Astrocyte (in vitro differentiated cells and primary cell): ENCODE data around the gene SCUBE1. TPM values are rescaled to one million over a fixed set of nuclear protein-coding genes. Genes with fewer than 3 reads are reported as not detected.

Experiments used
- DNase-seq: peaks from one replicate; pipeline ENCODE4 v3.0.0-alpha.2; 2010; ENCODE audit warnings: low read depth
- FAIRE-seq: peaks from 2 replicates; lab custom pipeline; 2011; peaks lifted over from hg19 to GRCh38; lab: Jason Lieb, UNC
- H2AFZ ChIP-seq: 2 replicates; pipeline ENCODE4 v1.6.0; 2012; ENCODE audit warnings: low read depth, low read length, inconsistent platforms
- H3K27ac ChIP-seq: 2 replicates; pipeline ENCODE4 v1.5.1; 2011; ENCODE audit warnings: low read depth, low read length, inconsistent platforms
- H3K27me3 ChIP-seq: 2 replicates; pipeline ENCODE4 v1.6.0; 2011; ENCODE audit warnings: low read length, inconsistent platforms; ENCODE audit not compliant: insufficient read depth
- H3K36me3 ChIP-seq: 2 replicates; pipeline ENCODE4 v1.5.1; 2011; ENCODE audit warnings: low read length, inconsistent platforms; ENCODE audit not compliant: insufficient read depth
- H3K4me1 ChIP-seq: 2 replicates; pipeline ENCODE4 v1.5.1; 2011; ENCODE audit warnings: low read length, inconsistent platforms; ENCODE audit not compliant: insufficient read depth
- H3K4me2 ChIP-seq: 2 replicates; pipeline ENCODE4 v1.6.0; 2012; ENCODE audit warnings: low read length, inconsistent platforms
- H3K4me3 ChIP-seq: 2 replicates; pipeline ENCODE4 v1.5.1; 2011; ENCODE audit warnings: low read depth, mild to moderate bottlenecking, low read length, inconsistent platforms; ENCODE audit not compliant: insufficient read depth
- H3K79me2 ChIP-seq: 2 replicates; pipeline ENCODE4 v1.6.0; 2012; ENCODE audit warnings: mild to moderate bottlenecking, low read length, inconsistent platforms; ENCODE audit not compliant: insufficient read depth
- H3K9ac ChIP-seq: 2 replicates; pipeline ENCODE4 v1.6.0; 2012; ENCODE audit warnings: mild to moderate bottlenecking, low read length, inconsistent platforms
- H3K9me3 ChIP-seq: 2 replicates; pipeline ENCODE4 v1.5.1; 2012; ENCODE audit warnings: low read depth, mild to moderate bottlenecking, low read length, inconsistent platforms; ENCODE audit not compliant: insufficient read depth
- H4K20me1 ChIP-seq: 2 replicates; pipeline ENCODE4 v1.6.0; 2012; ENCODE audit warnings: low read length, inconsistent platforms; ENCODE audit not compliant: insufficient read depth
- H3K27ac Mint-ChIP-seq: one replicate; pipeline ENCODE4 v1.8.0; 2021; ENCODE audit warnings: mild to moderate bottlenecking, mixed read lengths; ENCODE audit not compliant: unreplicated experiment
- H3K27me3 Mint-ChIP-seq: one replicate; pipeline ENCODE4 v1.8.0; 2021; ENCODE audit warnings: low read depth, mixed read lengths; ENCODE audit not compliant: unreplicated experiment
- H3K36me3 Mint-ChIP-seq: one replicate; pipeline ENCODE4 v1.8.0; 2021; ENCODE audit warnings: low read depth, mixed read lengths; ENCODE audit not compliant: unreplicated experiment
- H3K4me1 Mint-ChIP-seq: one replicate; pipeline ENCODE4 v1.8.0; 2021; ENCODE audit warnings: low read depth, mixed read lengths; ENCODE audit not compliant: unreplicated experiment
- H3K4me3 Mint-ChIP-seq: one replicate; pipeline ENCODE4 v1.8.0; 2021; ENCODE audit warnings: mild to moderate bottlenecking, moderate library complexity, mixed read lengths; ENCODE audit not compliant: unreplicated experiment
- H3K9me3 Mint-ChIP-seq: one replicate; pipeline ENCODE4 v1.8.0; 2021; ENCODE audit warnings: mild to moderate bottlenecking, mixed read lengths; ENCODE audit not compliant: unreplicated experiment
- EZH2 ChIP-seq: IDR thresholded peaks from 2 replicates; pipeline ENCODE4 v1.6.1; 2012; ENCODE audit warnings: mild to moderate bottlenecking, low read length, inconsistent platforms; ENCODE audit not compliant: insufficient read depth
- total RNA-seq: library from RNA; stranded (reverse); gene quantifications from 2 replicates; pipeline ENCODE4 v1.2.1, GENCODE V29; 2021
- TF ChIP-seq, protein P1 (sequence below): IDR thresholded peaks from 2 replicates; pipeline ENCODE4 v1.5.1; 2011; ENCODE audit warnings: low read depth, mild to moderate bottlenecking, inconsistent platforms, low read length, moderate library complexity; ENCODE audit not compliant: insufficient read depth

The SCUBE1 gene
- total RNA-seq, 1 donor from 2014 or later: 0.07 TPM

GRCh38 chr22:43247546-43248260, 95.5 kb downstream of the SCUBE1 start:
- Histone ChIP-seq H3K9ac (no peak overlapping the region), H3K36me3 (no peaks in the 10 kb centered on the region), H3K27me3 (peaks cover 2% of the 10 kb centered on the region), H2AFZ (no peak overlapping the region), H4K20me1 (no peaks in the 10 kb centered on the region), H3K79me2 (no peaks in the 10 kb centered on the region), H3K27ac (no peak overlapping the region), H3K4me2 (no peak overlapping the region), H3K4me3 (no peak overlapping the region), H3K4me1 (no peaks in the 10 kb centered on the region), H3K9me3 (no peaks in the 10 kb centered on the region)
- no peak for TF ChIP-seq EZH2
- TF ChIP-seq, protein P1, sequence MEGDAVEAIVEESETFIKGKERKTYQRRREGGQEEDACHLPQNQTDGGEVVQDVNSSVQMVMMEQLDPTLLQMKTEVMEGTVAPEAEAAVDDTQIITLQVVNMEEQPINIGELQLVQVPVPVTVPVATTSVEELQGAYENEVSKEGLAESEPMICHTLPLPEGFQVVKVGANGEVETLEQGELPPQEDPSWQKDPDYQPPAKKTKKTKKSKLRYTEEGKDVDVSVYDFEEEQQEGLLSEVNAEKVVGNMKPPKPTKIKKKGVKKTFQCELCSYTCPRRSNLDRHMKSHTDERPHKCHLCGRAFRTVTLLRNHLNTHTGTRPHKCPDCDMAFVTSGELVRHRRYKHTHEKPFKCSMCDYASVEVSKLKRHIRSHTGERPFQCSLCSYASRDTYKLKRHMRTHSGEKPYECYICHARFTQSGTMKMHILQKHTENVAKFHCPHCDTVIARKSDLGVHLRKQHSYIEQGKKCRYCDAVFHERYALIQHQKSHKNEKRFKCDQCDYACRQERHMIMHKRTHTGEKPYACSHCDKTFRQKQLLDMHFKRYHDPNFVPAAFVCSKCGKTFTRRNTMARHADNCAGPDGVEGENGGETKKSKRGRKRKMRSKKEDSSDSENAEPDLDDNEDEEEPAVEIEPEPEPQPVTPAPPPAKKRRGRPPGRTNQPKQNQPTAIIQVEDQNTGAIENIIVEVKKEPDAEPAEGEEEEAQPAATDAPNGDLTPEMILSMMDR: no peak
- Mint-ChIP-seq H3K27me3 (peaks cover 67% of the 10 kb centered on the region), H3K9me3 (no peaks in the 10 kb centered on the region), H3K36me3 (no peaks in the 10 kb centered on the region), H3K4me3 (no peak overlapping the region), H3K27ac (no peak overlapping the region), H3K4me1 (no peaks in the 10 kb centered on the region)
- DNase-seq (no peak), FAIRE-seq (no peak)

- no peak for DNase-seq
- Histone ChIP-seq H3K36me3 (no peaks in the 10 kb centered on the region), H3K4me2 (no peak overlapping the region), H4K20me1 (no peaks in the 10 kb centered on the region), H2AFZ (no peak overlapping the region), H3K9me3 (no peaks in the 10 kb centered on the region), H3K79me2 (no peaks in the 10 kb centered on the region), H3K4me3 (no peak overlapping the region), H3K27me3 (no peaks in the 10 kb centered on the region), H3K4me1 (no peaks in the 10 kb centered on the region), H3K27ac (no peak overlapping the region), H3K9ac (no peak overlapping the region)
- no peak overlapping the region for H3K27ac Mint-ChIP-seq
- no peak for FAIRE-seq
- H3K4me1 Mint-ChIP-seq: no peaks in the 10 kb centered on the region
- H3K4me3 Mint-ChIP-seq: no peak overlapping the region
- H3K27me3 Mint-ChIP-seq: peaks cover 63% of the 10 kb centered on the region
- H3K9me3 Mint-ChIP-seq: no peaks in the 10 kb centered on the region
- no peaks in the 10 kb centered on the region for H3K36me3 Mint-ChIP-seq
- no peak for TF ChIP-seq EZH2
- TF ChIP-seq, protein P1: no peak
Observed at GRCh38 chr22:43246188-43246587, 97.0 kb downstream of the SCUBE1 start.

DNA sequence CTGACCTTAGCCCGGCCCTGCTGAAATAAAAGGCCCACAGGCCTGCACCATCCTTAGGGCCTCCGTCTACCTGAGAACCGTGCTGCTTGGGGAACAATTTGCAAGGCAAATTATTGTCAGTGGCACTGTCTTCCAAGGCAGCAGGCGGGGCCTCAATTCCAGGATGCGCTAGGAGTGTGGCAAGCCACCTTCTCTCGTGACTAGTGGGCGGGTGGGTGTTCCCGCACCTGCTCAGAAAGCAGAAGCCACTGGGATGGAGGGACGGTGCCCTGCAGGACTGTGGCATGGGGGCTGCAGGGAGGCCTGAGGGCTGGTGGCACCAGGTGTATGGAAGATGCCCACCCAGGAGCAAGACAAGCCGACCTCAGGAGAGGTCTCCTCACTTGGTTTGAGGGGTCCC, 97.5 kb downstream of the SCUBE1 start:
- FAIRE-seq: no peak

More for the DNA sequence above, 97.5 kb downstream of the SCUBE1 start:
- Histone ChIP-seq H2AFZ (no peak overlapping the region), H3K27ac (no peak overlapping the region), H3K27me3 (no peaks in the 10 kb centered on the region), H3K4me1 (no peaks in the 10 kb centered on the region), H3K79me2 (no peaks in the 10 kb centered on the region), H4K20me1 (no peaks in the 10 kb centered on the region), H3K4me3 (no peak overlapping the region), H3K4me2 (no peak overlapping the region), H3K9ac (no peak overlapping the region), H3K9me3 (no peaks in the 10 kb centered on the region), H3K36me3 (no peaks in the 10 kb centered on the region)
- no peak for TF ChIP-seq EZH2
- TF ChIP-seq, protein P1: no peak
- no peaks in the 10 kb centered on the region for H3K4me1 Mint-ChIP-seq
- H3K27ac Mint-ChIP-seq: no peak overlapping the region
- DNase-seq: no peak
- no peaks in the 10 kb centered on the region for H3K36me3 Mint-ChIP-seq
- H3K4me3 Mint-ChIP-seq: no peak overlapping the region
- no peaks in the 10 kb centered on the region for H3K9me3 Mint-ChIP-seq
- peaks cover 61% of the 10 kb centered on the region for H3K27me3 Mint-ChIP-seq
